Gastrocnemius medialis (tissue), 4 donors: Measurements from ENCODE around the gene CSN3. TPM values are rescaled to one million over a fixed set of nuclear protein-coding genes. Genes with fewer than 3 reads are reported as not detected.

Experiments
- ATAC-seq, 2 donors: fragments of 150-250 bp; one replicate each; pipeline ENCODE4 v1.9.1; 2016
- DNase-seq, 2 donors: peaks; one replicate each; pipeline ENCODE4 v3.0.0-alpha.2; 2019
- H3K27ac ChIP-seq, 4 donors: fragments of 200-600 bp; sonication (generic); 1 replicate in 1 of 4; 2 replicates in 3 of 4; pipeline ENCODE4 v1.5.1; 2016 to 2018; ENCODE audit warnings: mild to moderate bottlenecking in 2 of 4, moderate library complexity in 1 of 4
- H3K27me3 ChIP-seq, 3 donors: fragments of 200-600 bp; sonication (generic) in 2 of 3; 1 replicate in 1 of 3; 2 replicates in 2 of 3; pipeline versions ENCODE4 v1.5.1 to v1.6.0; 2016 to 2019; ENCODE audit warnings: mild to moderate bottlenecking in 1 of 3, moderate library complexity in 1 of 3
- H3K36me3 ChIP-seq, 2 donors: fragments of 200-600 bp; sonication (generic) in 1 of 2; one replicate each; pipeline ENCODE4 v1.5.1; 2017 to 2018
- H3K4me1 ChIP-seq, 2 donors: fragments of 200-600 bp; sonication (generic) in 1 of 2; one replicate each; pipeline ENCODE4 v1.5.1; 2016 to 2017; ENCODE audit warnings: mild to moderate bottlenecking in 2 of 2
- H3K4me3 ChIP-seq, 4 donors: fragments of 200-600 bp; sonication (generic) in 3 of 4; 1 replicate in 1 of 4; 2 replicates in 3 of 4; pipeline ENCODE4 v1.5.1; 2016 to 2019; ENCODE audit warnings: mild to moderate bottlenecking in 2 of 4
- H3K9me3 ChIP-seq, 3 donors: fragments of 200-600 bp; sonication (generic) in 2 of 3; 1 replicate in 1 of 3; 2 replicates in 2 of 3; pipeline ENCODE4 v1.5.1; 2016 to 2019
- CTCF ChIP-seq, 5 experiments: fragments of 450-650 bp in 3 of 5; fragments of 200-600 bp in 2 of 5; sonication (generic) in 2 of 5; IDR thresholded peaks in 4 of 5; conservative IDR thresholded peaks in 1 of 5; 1 replicate in 4 of 5; 2 replicates in 1 of 5; pipeline ENCODE4 v1.5.1; 2016 to 2019; ENCODE audit warnings: antibody characterized with exemption in 5 of 5, mild to moderate bottlenecking in 3 of 5, moderate library complexity in 3 of 5
- POLR2A ChIP-seq, 2 donors: fragments of 450-650 bp; IDR thresholded peaks; one replicate each; pipeline ENCODE4 v1.6.1; 2017; ENCODE audit warnings: antibody characterized with exemption in 2 of 2, mild to moderate bottlenecking in 2 of 2, moderate library complexity in 2 of 2
- in situ Hi-C, 4 donors: fragments of 200-750 bp; cut with MboI; loops; one replicate each; pipeline versions ENCODE4 v1.15.0 to v1.8.0; 2017; ENCODE audit warnings: low sequenced_read_pairs in 4 of 4
- intact Hi-C: fragments of 100-400 bp; cut with DNase I; formaldehyde crosslinking; loops from one replicate; pipeline ENCODE4 v1.15.1; 2023; ENCODE audit warnings: low total_unique reads
- total RNA-seq, 4 donors: library from RNA; depleted of rRNA; stranded (reverse); fragments of >200 nt; gene quantifications; one replicate each; pipeline versions ENCODE4 v1.1.0 to v1.2.3, GENCODE V29; 2016

Gene CSN3
- total RNA-seq, 4 donors from 2014 or later: not detected

DNA sequence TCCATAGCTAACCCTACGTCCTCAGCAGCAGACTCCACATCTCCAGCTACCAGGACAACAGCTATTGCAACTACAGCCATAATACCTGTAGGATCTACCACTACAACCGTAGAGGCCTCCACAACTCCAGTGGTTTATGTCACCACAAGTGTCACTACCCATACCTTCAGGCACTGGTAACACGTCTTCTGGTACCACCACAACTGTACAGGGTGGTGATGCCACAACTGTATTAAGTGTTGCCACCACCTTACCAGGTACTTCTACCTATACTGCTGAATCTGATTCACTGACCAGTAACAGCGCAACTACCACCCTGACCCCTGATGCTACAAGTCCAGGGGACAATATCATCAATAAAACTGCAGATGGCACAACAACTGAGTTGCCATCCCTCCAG lies 57.8 kb downstream of the CSN3 start:
- TF ChIP-seq POLR2A (IDR thresholded peaks at IDR 0.05): no peak
- TF ChIP-seq CTCF (IDR thresholded peaks at IDR 0.05 in 4 of 5, conservative IDR thresholded peaks at IDR 0.05 in 1 of 5): no peak
- DNase-seq (no peak), ATAC-seq (no peak)
- no peaks in the 10 kb centered on the region for H3K36me3 ChIP-seq
- no peaks in the 10 kb centered on the region for H3K9me3 ChIP-seq
- no peaks in the 10 kb centered on the region for H3K27me3 ChIP-seq
- intact Hi-C loops (no loop called here), in situ Hi-C loops (no loop called here)
- no peak overlapping the region for H3K4me3 ChIP-seq
- H3K27ac ChIP-seq: no peak overlapping the region
- no peaks in the 10 kb centered on the region for H3K4me1 ChIP-seq

Other genes with a start within 250 kb of the CSN3 start
- gene STATH, start 246.6 kb upstream of the CSN3 start, total RNA-seq: not detected
- not detected for gene HTN3, start 214.1 kb upstream of the CSN3 start, total RNA-seq
- not detected for gene HTN1, start 192.2 kb upstream of the CSN3 start, total RNA-seq
- not detected for gene PRR27, start 88.4 kb upstream of the CSN3 start, total RNA-seq
- gene ODAM, start 46.9 kb upstream of the CSN3 start, total RNA-seq: not detected
- gene FDCSP, start 16.5 kb upstream of the CSN3 start, total RNA-seq: not detected
- gene CABS1, start 92.4 kb downstream of the CSN3 start, total RNA-seq: not detected
- not detected for gene SMR3A, start 118.2 kb downstream of the CSN3 start, total RNA-seq
- not detected for gene SMR3B, start 140.5 kb downstream of the CSN3 start, total RNA-seq
- not detected for gene OPRPN, start 155.3 kb downstream of the CSN3 start, total RNA-seq
- gene MUC7, start 229.6 kb downstream of the CSN3 start, total RNA-seq: not detected